HCT116 (cell line): ENCODE results near the gene SRGAP1. TPM values are rescaled to one million over a fixed set of nuclear protein-coding genes. Genes with fewer than 3 reads are reported as not detected.

Experiments
- ATAC-seq: fragments of 200-7000 bp; cut with Tn5 transposase; 2 replicates; pipeline ENCODE4 v1.9.1; 2020; ENCODE audit warnings: mild to moderate bottlenecking, moderate library complexity
- BruUV-seq: library from RNA; stranded (reverse); fragments of 400-500 nt; replicated peaks from 2 replicates; lab custom pipeline; 2021; lab: Mats Ljungman, UMichigan
- CTCF ChIA-PET: fragments of 300-600 bp; sonication (Branson Sonifier 250); formaldehyde crosslinking; loops from one replicate; lab custom pipeline; 2021; ENCODE audit warnings: antibody characterized with exemption; lab: Charles Lee
- POLR2A ChIA-PET: fragments of 300-600, 350-600 bp; sonication (Branson Sonifier 250); formaldehyde crosslinking; loops from one replicate; lab custom pipeline; 2021; ENCODE audit warnings: antibody characterized with exemption; lab: Charles Lee
- RAD21 ChIA-PET, 2 experiments: fragments of 300-600 bp; sonication (Branson Sonifier 250); formaldehyde crosslinking; loops; one replicate each; lab custom pipeline; 2023; ENCODE audit warnings: low total read pairs in 2 of 2; ENCODE audit not compliant: uncharacterized antibody in 2 of 2, unreplicated experiment in 2 of 2, low non-redundant PET in 1 of 2; lab: Charles Lee
- DNase-seq: peaks from one replicate; pipeline ENCODE4 v3.0.0-alpha.2; 2010; ENCODE audit warnings: low read depth, low spot score
- H2AFZ ChIP-seq: fragments of 200-600 bp; shearing (Covaris generic), sonication (generic); 2 replicates; pipeline ENCODE4 v1.6.1; 2017; ENCODE audit warnings: low read depth, mixed run types, mixed read lengths, antibody characterized with exemption, low read length; ENCODE audit not compliant: poor library complexity, severe bottlenecking
- H3K27ac ChIP-seq: 2 replicates; pipeline ENCODE4 v1.5.1; 2012; ENCODE audit warnings: low read depth, low read length
- H3K27me3 ChIP-seq: fragments of 200-600 bp; sonication (generic); 2 replicates; pipeline ENCODE4 v1.6.1; 2016; ENCODE audit warnings: mixed run types, low read length, mixed read lengths; ENCODE audit not compliant: insufficient read depth
- H3K36me3 ChIP-seq, 2 experiments: fragments of 200-500 bp in 1 of 2; fragments of 200-600 bp in 1 of 2; sonication (Bioruptor generic) in 1 of 2; sonication (generic) in 1 of 2; 2 replicates each; pipeline versions ENCODE4 v1.5.1 to v1.6.1; 2014 to 2016; ENCODE audit warnings: low read length in 2 of 2, inconsistent platforms in 1 of 2, mixed read lengths in 1 of 2, mixed run types in 1 of 2; ENCODE audit not compliant: insufficient read depth in 2 of 2, control insufficient read depth in 1 of 2
- H3K4me1 ChIP-seq, 2 experiments: fragments of 200-600 bp in 1 of 2; sonication (generic) in 1 of 2; 2 replicates each; pipeline versions ENCODE4 v1.5.1 to v1.6.1; 2012 to 2017; ENCODE audit warnings: low read length in 2 of 2, inconsistent platforms in 1 of 2, mild to moderate bottlenecking in 1 of 2, mixed read lengths in 1 of 2, mixed run types in 1 of 2, moderate library complexity in 1 of 2; ENCODE audit not compliant: insufficient read depth in 2 of 2, control insufficient read depth in 1 of 2
- H3K4me2 ChIP-seq: fragments of 200-600 bp; sonication (generic); 2 replicates; pipeline ENCODE4 v1.6.1; 2017; ENCODE audit warnings: mixed run types, low read length, mixed read lengths
- H3K4me3 ChIP-seq, 2 experiments: fragments of 200-600 bp in 1 of 2; sonication (generic) in 1 of 2; replicated peaks in 1 of 2; 2 replicates each; pipeline ENCODE4 v1.5.1; 2011 to 2016; ENCODE audit warnings: low read length in 2 of 2, control low read depth in 1 of 2, low read depth in 1 of 2, mild to moderate bottlenecking in 1 of 2, mixed read lengths in 1 of 2, mixed run types in 1 of 2
- H3K79me2 ChIP-seq: fragments of 200-600 bp; sonication (generic); 2 replicates; pipeline ENCODE4 v1.6.1; 2017; ENCODE audit warnings: mild to moderate bottlenecking, mixed run types, low read length, moderate library complexity, mixed read lengths; ENCODE audit not compliant: insufficient read depth
- H3K9ac ChIP-seq: fragments of 200-600 bp; sonication (generic); 2 replicates; pipeline ENCODE4 v1.6.1; 2016; ENCODE audit warnings: low read length, mixed read lengths
- H3K9me2 ChIP-seq: fragments of 200-600 bp; sonication (generic), shearing (Covaris generic); 2 replicates; pipeline ENCODE4 v1.6.1; 2017; ENCODE audit warnings: mixed run types, mild to moderate bottlenecking, moderate library complexity; ENCODE audit not compliant: insufficient read depth
- H3K9me3 ChIP-seq, 2 experiments: fragments of 200-500 bp in 1 of 2; fragments of 200-600 bp in 1 of 2; sonication (Bioruptor generic) in 1 of 2; sonication (generic) in 1 of 2; 2 replicates each; pipeline ENCODE4 v1.6.1; 2014 to 2017; ENCODE audit warnings: low read length in 2 of 2, mixed read lengths in 2 of 2, inconsistent platforms in 1 of 2, low read depth in 1 of 2, mild to moderate bottlenecking in 1 of 2, mixed run types in 1 of 2, moderate library complexity in 1 of 2; ENCODE audit not compliant: control insufficient read depth in 1 of 2, insufficient read depth in 1 of 2
- H4K20me1 ChIP-seq: fragments of 200-600 bp; sonication (generic), shearing (Covaris generic); 2 replicates; pipeline ENCODE4 v1.6.1; 2017; ENCODE audit warnings: mixed run types, mild to moderate bottlenecking, moderate library complexity; ENCODE audit not compliant: insufficient read depth
- ATF3 ChIP-seq: IDR thresholded peaks from 2 replicates; pipeline ENCODE4 v1.6.1; 2012
- CBX3 ChIP-seq: IDR thresholded peaks from 2 replicates; pipeline ENCODE4 v1.6.1; 2012; ENCODE audit warnings: low read depth
- CEBPB ChIP-seq: IDR thresholded peaks from 2 replicates; pipeline ENCODE4 v1.6.1; 2012; ENCODE audit warnings: low read depth
- CTCF ChIP-seq, 3 experiments: fragments of 200-600 bp in 1 of 3; sonication (generic) in 1 of 3; IDR thresholded peaks in 2 of 3; conservative IDR thresholded peaks in 1 of 3; 2 replicates each; pipeline ENCODE4 v1.5.1; 2012 to 2017; ENCODE audit warnings: low read depth in 2 of 3, low read length in 2 of 3, antibody characterized with exemption in 1 of 3, borderline replicate concordance in 1 of 3, control low read depth in 1 of 3, mild to moderate bottlenecking in 1 of 3, mixed read lengths in 1 of 3, mixed run types in 1 of 3, moderate library complexity in 1 of 3; ENCODE audit not compliant: insufficient read depth in 1 of 3
- ELF1 ChIP-seq: IDR thresholded peaks from 2 replicates; pipeline ENCODE4 v1.6.1; 2012; ENCODE audit warnings: low read depth, borderline replicate concordance
- EZH2phosphoT487 ChIP-seq: fragments of 200-600 bp; IDR thresholded peaks from 2 replicates; pipeline ENCODE4 v1.6.1; 2018; ENCODE audit warnings: antibody characterized with exemption, borderline replicate concordance
- FOSL1 ChIP-seq: IDR thresholded peaks from 2 replicates; pipeline ENCODE4 v1.6.1; 2012; ENCODE audit warnings: low read depth
- JUND ChIP-seq: IDR thresholded peaks from 2 replicates; pipeline ENCODE4 v1.6.1; 2012
- SIN3A ChIP-seq: IDR thresholded peaks from 2 replicates; pipeline ENCODE4 v1.6.1; 2012; ENCODE audit warnings: low read depth
- SRF ChIP-seq: IDR thresholded peaks from 2 replicates; pipeline ENCODE4 v1.6.1; 2012; ENCODE audit warnings: low read depth
- TCF7L2 ChIP-seq: IDR thresholded peaks from 2 replicates; pipeline ENCODE4 v1.7.0; 2011; ENCODE audit warnings: borderline replicate concordance, inconsistent platforms; ENCODE audit not compliant: insufficient read depth, insufficient read length; ENCODE audit errors: extremely low read depth
- ZFX ChIP-seq: fragments of 450-650 bp; IDR thresholded peaks from 2 replicates; pipeline ENCODE4 v1.6.1; 2017
- ZNF274 ChIP-seq: fragments of 200-500 bp; sonication (Bioruptor generic); IDR thresholded peaks from 2 replicates; pipeline ENCODE4 v1.6.1; 2014; ENCODE audit warnings: mild to moderate bottlenecking, low read depth, low read length, inconsistent platforms
- intact Hi-C: fragments of 100-400 bp; cut with micrococcal nuclease; formaldehyde crosslinking; loops from 2 replicates; pipeline ENCODE4 v1.10.0; 2022
- total RNA-seq: library from RNA; stranded (reverse); gene quantifications from one replicate; pipeline ENCODE4 v1.2.1, GENCODE V29; 2021; ENCODE audit not compliant: unreplicated experiment
- TF ChIP-seq, protein P1 (sequence below): IDR thresholded peaks from 2 replicates; pipeline ENCODE4 v1.6.1; 2012
- TF ChIP-seq, protein P2 (sequence below): IDR thresholded peaks from 2 replicates; pipeline ENCODE4 v1.6.1; 2011; ENCODE audit warnings: mild to moderate bottlenecking, low read length, moderate library complexity; ENCODE audit not compliant: insufficient replicate concordance; ENCODE audit errors: extremely low read depth

SRGAP1 gene
- total RNA-seq, 1 experiment from 2014 or later = 16.6 TPM

DNA sequence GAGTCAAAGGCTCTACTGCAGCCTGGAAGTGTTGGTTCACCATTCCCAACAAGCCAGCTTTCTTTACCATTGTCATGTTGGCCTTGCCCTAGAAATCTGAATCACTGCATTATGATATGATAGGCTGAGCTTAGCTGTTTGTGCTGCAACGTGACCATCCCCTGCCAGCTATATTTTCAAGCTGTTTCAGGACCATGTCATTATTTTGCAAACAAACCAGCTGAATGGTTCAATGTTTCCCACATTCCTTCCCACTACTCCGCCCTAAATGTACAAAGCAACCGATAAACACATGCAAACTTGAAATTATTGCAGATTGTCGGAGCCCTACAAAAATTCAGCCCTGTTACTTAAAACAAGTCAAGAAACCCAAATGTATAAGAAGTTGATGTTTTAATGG is 241.5 kb downstream of the SRGAP1 start:
- TF ChIP-seq ZNF274 (no peak), SIN3A (no peak), ZFX (no peak), FOSL1 (no peak), TCF7L2 (no peak), ATF3 (no peak), CTCF (IDR thresholded peaks at IDR 0.05 in 2 of 3, conservative IDR thresholded peaks at IDR 0.05 in 1 of 3; ENCODE audit: borderline replicate concordance in 1 of 3, insufficient read depth in 1 of 3, low read depth in 2 of 3, low read length in 2 of 3) (no peak), JUND (no peak)
- ChIA-PET POLR2A (no interaction called here), CTCF (interaction anchor here (0.7 kb wide), 1 partner anchor 19 kb away, joined by 3 read pairs; no protein-coding TSS in a partner anchor), RAD21 (interaction anchor here in 1 of 2 experiments (0.7 kb wide), 1 partner anchor 78 kb away, joined by 4 read pairs; no protein-coding TSS in a partner anchor)
- H3K4me1 ChIP-seq = peaks cover 69 to 72% of the 10 kb centered on the region in 2 experiments
- intact Hi-C loops = no loop called here
- ATAC-seq (no peak), DNase-seq (no peak)
- H3K27ac ChIP-seq = no peak overlapping the region
- H4K20me1 ChIP-seq = no peaks in the 10 kb centered on the region
- H3K4me2 ChIP-seq = no peak overlapping the region
- no peak overlapping the region for H3K9ac ChIP-seq
- no peaks in the 10 kb centered on the region for H3K79me2 ChIP-seq
- H2AFZ ChIP-seq = no peak overlapping the region
- no peaks in the 10 kb centered on the region for H3K9me2 ChIP-seq
- no peak overlapping the region for H3K4me3 ChIP-seq
- BruUV-seq = no TSS peak
- no peaks in the 10 kb centered on the region for H3K36me3 ChIP-seq
- no peaks in the 10 kb centered on the region for H3K27me3 ChIP-seq
- no peaks in the 10 kb centered on the region for H3K9me3 ChIP-seq

DNA sequence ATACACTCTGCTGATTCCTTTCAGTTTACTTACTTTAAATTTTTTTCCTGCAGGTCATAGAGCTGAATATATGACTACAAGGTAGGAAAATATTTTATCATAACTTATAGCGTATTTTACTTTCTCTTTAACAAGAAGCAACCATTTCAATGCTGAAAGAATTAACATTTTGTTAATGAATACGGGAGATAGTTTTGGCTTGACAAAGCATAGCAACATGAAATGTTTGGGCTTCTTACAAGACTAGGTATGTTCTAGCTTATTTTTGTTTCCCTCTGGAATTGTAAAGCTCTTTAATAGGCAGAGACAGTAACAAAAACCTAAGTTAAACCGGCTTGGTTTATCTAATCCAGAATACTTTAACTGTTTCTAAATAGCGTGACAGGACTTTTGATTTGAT is 242.4 kb downstream of the SRGAP1 start:
- no peak overlapping the region for H3K4me2 ChIP-seq
- peaks cover 65 to 67% of the 10 kb centered on the region in 2 experiments for H3K4me1 ChIP-seq
- no peaks in the 10 kb centered on the region for H3K79me2 ChIP-seq
- H3K27me3 ChIP-seq = no peaks in the 10 kb centered on the region
- CTCF ChIA-PET = interaction anchor here (0.7 kb wide), 1 partner anchor 20 kb away, joined by 3 read pairs; no protein-coding TSS in a partner anchor
- H3K27ac ChIP-seq = no peak overlapping the region
- RAD21 ChIA-PET = no interaction called here
- no TSS peak for BruUV-seq
- no peak overlapping the region for H2AFZ ChIP-seq
- H3K9ac ChIP-seq = no peak overlapping the region
- H3K9me2 ChIP-seq = no peaks in the 10 kb centered on the region
- intact Hi-C loops = no loop called here
- POLR2A ChIA-PET = no interaction called here
- no peak overlapping the region for H3K4me3 ChIP-seq
- H3K36me3 ChIP-seq = no peaks in the 10 kb centered on the region
- no peaks in the 10 kb centered on the region for H3K9me3 ChIP-seq
- ATAC-seq = no peak
- H4K20me1 ChIP-seq = no peaks in the 10 kb centered on the region
- DNase-seq = no peak
- TF ChIP-seq ZFX = no peak
- no peak for TF ChIP-seq ELF1
- TF ChIP-seq, protein P1, sequence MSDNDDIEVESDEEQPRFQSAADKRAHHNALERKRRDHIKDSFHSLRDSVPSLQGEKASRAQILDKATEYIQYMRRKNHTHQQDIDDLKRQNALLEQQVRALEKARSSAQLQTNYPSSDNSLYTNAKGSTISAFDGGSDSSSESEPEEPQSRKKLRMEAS = no peak
- TF ChIP-seq SRF = no peak
- TF ChIP-seq EZH2phosphoT487 = no peak
- TF ChIP-seq CEBPB = no peak
- TF ChIP-seq CBX3 = no peak
- TF ChIP-seq, protein P2, sequence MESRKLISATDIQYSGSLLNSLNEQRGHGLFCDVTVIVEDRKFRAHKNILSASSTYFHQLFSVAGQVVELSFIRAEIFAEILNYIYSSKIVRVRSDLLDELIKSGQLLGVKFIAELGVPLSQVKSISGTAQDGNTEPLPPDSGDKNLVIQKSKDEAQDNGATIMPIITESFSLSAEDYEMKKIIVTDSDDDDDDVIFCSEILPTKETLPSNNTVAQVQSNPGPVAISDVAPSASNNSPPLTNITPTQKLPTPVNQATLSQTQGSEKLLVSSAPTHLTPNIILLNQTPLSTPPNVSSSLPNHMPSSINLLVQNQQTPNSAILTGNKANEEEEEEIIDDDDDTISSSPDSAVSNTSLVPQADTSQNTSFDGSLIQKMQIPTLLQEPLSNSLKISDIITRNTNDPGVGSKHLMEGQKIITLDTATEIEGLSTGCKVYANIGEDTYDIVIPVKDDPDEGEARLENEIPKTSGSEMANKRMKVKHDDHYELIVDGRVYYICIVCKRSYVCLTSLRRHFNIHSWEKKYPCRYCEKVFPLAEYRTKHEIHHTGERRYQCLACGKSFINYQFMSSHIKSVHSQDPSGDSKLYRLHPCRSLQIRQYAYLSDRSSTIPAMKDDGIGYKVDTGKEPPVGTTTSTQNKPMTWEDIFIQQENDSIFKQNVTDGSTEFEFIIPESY = no peak
